ENCODE results near the gene CHN2.

DNA sequence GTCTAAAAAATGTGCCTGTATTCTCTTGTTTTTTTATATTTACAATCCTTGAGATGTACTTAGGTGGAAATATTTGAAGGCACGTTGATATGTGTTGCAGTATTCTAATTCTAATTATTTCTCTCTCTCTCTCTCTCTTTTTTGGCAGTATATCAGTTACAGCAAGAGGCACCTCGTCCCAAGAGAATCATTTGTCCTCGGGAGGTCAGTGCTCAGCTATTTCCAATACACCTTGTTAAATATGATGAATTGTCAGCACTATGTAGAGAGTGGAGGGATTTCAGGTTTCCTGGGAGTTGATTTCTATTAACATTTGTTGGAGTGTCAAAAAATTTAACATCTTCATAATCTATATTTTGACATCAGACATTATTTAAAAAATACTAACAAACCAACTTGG is 173.2 kb downstream of the CHN2 start:
- no peak for TF ChIP-seq GRHL2 (CRISPR knock-in tag; IDR thresholded peaks at IDR 0.05; ENCODE audit: insufficient replicate concordance, severe bottlenecking)
- TF ChIP-seq, protein P1, sequence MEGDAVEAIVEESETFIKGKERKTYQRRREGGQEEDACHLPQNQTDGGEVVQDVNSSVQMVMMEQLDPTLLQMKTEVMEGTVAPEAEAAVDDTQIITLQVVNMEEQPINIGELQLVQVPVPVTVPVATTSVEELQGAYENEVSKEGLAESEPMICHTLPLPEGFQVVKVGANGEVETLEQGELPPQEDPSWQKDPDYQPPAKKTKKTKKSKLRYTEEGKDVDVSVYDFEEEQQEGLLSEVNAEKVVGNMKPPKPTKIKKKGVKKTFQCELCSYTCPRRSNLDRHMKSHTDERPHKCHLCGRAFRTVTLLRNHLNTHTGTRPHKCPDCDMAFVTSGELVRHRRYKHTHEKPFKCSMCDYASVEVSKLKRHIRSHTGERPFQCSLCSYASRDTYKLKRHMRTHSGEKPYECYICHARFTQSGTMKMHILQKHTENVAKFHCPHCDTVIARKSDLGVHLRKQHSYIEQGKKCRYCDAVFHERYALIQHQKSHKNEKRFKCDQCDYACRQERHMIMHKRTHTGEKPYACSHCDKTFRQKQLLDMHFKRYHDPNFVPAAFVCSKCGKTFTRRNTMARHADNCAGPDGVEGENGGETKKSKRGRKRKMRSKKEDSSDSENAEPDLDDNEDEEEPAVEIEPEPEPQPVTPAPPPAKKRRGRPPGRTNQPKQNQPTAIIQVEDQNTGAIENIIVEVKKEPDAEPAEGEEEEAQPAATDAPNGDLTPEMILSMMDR (IDR thresholded peaks at IDR 0.05) = no peak
- TF ChIP-seq, protein P2, sequence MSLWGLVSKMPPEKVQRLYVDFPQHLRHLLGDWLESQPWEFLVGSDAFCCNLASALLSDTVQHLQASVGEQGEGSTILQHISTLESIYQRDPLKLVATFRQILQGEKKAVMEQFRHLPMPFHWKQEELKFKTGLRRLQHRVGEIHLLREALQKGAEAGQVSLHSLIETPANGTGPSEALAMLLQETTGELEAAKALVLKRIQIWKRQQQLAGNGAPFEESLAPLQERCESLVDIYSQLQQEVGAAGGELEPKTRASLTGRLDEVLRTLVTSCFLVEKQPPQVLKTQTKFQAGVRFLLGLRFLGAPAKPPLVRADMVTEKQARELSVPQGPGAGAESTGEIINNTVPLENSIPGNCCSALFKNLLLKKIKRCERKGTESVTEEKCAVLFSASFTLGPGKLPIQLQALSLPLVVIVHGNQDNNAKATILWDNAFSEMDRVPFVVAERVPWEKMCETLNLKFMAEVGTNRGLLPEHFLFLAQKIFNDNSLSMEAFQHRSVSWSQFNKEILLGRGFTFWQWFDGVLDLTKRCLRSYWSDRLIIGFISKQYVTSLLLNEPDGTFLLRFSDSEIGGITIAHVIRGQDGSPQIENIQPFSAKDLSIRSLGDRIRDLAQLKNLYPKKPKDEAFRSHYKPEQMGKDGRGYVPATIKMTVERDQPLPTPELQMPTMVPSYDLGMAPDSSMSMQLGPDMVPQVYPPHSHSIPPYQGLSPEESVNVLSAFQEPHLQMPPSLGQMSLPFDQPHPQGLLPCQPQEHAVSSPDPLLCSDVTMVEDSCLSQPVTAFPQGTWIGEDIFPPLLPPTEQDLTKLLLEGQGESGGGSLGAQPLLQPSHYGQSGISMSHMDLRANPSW (CRISPR knock-in tag; conservative IDR thresholded peaks at IDR 0.05; ENCODE audit: low read depth) = no peak
- TF ChIP-seq, protein P3, sequence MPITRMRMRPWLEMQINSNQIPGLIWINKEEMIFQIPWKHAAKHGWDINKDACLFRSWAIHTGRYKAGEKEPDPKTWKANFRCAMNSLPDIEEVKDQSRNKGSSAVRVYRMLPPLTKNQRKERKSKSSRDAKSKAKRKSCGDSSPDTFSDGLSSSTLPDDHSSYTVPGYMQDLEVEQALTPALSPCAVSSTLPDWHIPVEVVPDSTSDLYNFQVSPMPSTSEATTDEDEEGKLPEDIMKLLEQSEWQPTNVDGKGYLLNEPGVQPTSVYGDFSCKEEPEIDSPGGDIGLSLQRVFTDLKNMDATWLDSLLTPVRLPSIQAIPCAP (CRISPR knock-in tag; IDR thresholded peaks at IDR 0.05) = no peak
- TF ChIP-seq SP1 (CRISPR knock-in tag; conservative IDR thresholded peaks at IDR 0.05) = no peak
- TF ChIP-seq, protein P4, sequence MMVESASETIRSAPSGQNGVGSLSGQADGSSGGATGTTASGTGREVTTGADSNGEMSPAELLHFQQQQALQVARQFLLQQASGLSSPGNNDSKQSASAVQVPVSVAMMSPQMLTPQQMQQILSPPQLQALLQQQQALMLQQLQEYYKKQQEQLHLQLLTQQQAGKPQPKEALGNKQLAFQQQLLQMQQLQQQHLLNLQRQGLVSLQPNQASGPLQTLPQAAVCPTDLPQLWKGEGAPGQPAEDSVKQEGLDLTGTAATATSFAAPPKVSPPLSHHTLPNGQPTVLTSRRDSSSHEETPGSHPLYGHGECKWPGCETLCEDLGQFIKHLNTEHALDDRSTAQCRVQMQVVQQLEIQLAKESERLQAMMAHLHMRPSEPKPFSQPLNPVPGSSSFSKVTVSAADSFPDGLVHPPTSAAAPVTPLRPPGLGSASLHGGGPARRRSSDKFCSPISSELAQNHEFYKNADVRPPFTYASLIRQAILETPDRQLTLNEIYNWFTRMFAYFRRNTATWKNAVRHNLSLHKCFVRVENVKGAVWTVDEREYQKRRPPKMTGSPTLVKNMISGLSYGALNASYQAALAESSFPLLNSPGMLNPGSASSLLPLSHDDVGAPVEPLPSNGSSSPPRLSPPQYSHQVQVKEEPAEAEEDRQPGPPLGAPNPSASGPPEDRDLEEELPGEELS (CRISPR knock-in tag; IDR thresholded peaks at IDR 0.05) = no peak
- TF ChIP-seq, protein P5, sequence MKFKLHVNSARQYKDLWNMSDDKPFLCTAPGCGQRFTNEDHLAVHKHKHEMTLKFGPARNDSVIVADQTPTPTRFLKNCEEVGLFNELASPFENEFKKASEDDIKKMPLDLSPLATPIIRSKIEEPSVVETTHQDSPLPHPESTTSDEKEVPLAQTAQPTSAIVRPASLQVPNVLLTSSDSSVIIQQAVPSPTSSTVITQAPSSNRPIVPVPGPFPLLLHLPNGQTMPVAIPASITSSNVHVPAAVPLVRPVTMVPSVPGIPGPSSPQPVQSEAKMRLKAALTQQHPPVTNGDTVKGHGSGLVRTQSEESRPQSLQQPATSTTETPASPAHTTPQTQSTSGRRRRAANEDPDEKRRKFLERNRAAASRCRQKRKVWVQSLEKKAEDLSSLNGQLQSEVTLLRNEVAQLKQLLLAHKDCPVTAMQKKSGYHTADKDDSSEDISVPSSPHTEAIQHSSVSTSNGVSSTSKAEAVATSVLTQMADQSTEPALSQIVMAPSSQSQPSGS (CRISPR knock-in tag; IDR thresholded peaks at IDR 0.05; ENCODE audit: borderline replicate concordance, low read depth) = no peak
- no peak for TF ChIP-seq IRF2 (CRISPR knock-in tag; IDR thresholded peaks at IDR 0.05; ENCODE audit: borderline replicate concordance, low read depth)
- TF ChIP-seq, protein P6, sequence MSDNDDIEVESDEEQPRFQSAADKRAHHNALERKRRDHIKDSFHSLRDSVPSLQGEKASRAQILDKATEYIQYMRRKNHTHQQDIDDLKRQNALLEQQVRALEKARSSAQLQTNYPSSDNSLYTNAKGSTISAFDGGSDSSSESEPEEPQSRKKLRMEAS (CRISPR knock-in tag; IDR thresholded peaks at IDR 0.05) = no peak
- TF ChIP-seq, protein P7, sequence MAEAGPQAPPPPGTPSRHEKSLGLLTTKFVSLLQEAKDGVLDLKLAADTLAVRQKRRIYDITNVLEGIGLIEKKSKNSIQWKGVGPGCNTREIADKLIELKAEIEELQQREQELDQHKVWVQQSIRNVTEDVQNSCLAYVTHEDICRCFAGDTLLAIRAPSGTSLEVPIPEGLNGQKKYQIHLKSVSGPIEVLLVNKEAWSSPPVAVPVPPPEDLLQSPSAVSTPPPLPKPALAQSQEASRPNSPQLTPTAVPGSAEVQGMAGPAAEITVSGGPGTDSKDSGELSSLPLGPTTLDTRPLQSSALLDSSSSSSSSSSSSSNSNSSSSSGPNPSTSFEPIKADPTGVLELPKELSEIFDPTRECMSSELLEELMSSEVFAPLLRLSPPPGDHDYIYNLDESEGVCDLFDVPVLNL (CRISPR knock-in tag; IDR thresholded peaks at IDR 0.05; ENCODE audit: borderline replicate concordance, low read depth) = no peak
- TF ChIP-seq, protein P8, sequence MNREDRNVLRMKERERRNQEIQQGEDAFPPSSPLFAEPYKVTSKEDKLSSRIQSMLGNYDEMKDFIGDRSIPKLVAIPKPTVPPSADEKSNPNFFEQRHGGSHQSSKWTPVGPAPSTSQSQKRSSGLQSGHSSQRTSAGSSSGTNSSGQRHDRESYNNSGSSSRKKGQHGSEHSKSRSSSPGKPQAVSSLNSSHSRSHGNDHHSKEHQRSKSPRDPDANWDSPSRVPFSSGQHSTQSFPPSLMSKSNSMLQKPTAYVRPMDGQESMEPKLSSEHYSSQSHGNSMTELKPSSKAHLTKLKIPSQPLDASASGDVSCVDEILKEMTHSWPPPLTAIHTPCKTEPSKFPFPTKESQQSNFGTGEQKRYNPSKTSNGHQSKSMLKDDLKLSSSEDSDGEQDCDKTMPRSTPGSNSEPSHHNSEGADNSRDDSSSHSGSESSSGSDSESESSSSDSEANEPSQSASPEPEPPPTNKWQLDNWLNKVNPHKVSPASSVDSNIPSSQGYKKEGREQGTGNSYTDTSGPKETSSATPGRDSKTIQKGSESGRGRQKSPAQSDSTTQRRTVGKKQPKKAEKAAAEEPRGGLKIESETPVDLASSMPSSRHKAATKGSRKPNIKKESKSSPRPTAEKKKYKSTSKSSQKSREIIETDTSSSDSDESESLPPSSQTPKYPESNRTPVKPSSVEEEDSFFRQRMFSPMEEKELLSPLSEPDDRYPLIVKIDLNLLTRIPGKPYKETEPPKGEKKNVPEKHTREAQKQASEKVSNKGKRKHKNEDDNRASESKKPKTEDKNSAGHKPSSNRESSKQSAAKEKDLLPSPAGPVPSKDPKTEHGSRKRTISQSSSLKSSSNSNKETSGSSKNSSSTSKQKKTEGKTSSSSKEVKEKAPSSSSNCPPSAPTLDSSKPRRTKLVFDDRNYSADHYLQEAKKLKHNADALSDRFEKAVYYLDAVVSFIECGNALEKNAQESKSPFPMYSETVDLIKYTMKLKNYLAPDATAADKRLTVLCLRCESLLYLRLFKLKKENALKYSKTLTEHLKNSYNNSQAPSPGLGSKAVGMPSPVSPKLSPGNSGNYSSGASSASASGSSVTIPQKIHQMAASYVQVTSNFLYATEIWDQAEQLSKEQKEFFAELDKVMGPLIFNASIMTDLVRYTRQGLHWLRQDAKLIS (CRISPR knock-in tag; IDR thresholded peaks at IDR 0.05; ENCODE audit: borderline replicate concordance) = no peak
- TF ChIP-seq, protein P9, sequence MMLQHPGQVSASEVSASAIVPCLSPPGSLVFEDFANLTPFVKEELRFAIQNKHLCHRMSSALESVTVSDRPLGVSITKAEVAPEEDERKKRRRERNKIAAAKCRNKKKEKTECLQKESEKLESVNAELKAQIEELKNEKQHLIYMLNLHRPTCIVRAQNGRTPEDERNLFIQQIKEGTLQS (CRISPR knock-in tag; conservative IDR thresholded peaks at IDR 0.05) = no peak
- TF ChIP-seq, protein P10, sequence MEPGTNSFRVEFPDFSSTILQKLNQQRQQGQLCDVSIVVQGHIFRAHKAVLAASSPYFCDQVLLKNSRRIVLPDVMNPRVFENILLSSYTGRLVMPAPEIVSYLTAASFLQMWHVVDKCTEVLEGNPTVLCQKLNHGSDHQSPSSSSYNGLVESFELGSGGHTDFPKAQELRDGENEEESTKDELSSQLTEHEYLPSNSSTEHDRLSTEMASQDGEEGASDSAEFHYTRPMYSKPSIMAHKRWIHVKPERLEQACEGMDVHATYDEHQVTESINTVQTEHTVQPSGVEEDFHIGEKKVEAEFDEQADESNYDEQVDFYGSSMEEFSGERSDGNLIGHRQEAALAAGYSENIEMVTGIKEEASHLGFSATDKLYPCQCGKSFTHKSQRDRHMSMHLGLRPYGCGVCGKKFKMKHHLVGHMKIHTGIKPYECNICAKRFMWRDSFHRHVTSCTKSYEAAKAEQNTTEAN (CRISPR knock-in tag; IDR thresholded peaks at IDR 0.05) = no peak
- no peak for TF ChIP-seq ZNF232 (CRISPR knock-in tag; IDR thresholded peaks at IDR 0.05)

All from WTC11 (cell line).